H9 (cell line): Measurements from ENCODE around the gene S100A8. TPM values are rescaled to one million over a fixed set of nuclear protein-coding genes. Genes with fewer than 3 reads are reported as not detected.

Experiments
- DNase-seq: peaks from one replicate; pipeline ENCODE4 v3.0.0-alpha.2; 2017
- H2AFZ ChIP-seq: one replicate; pipeline ENCODE4 v1.6.1; 2013; ENCODE audit warnings: mild to moderate bottlenecking, low read length, control low read depth, moderate library complexity
- H2AK5ac ChIP-seq: 2 replicates; pipeline ENCODE4 v1.6.1; 2013; ENCODE audit warnings: low read length, control low read depth, mixed read lengths; ENCODE audit not compliant: insufficient read length
- H2BK120ac ChIP-seq: one replicate; pipeline ENCODE4 v1.6.1; 2013; ENCODE audit warnings: low read depth, mild to moderate bottlenecking, low read length, control low read depth, inconsistent platforms; ENCODE audit not compliant: poor library complexity, severe bottlenecking
- H2BK12ac ChIP-seq: 2 replicates; pipeline ENCODE4 v1.6.1; 2013; ENCODE audit warnings: low read length, control low read depth, mixed read lengths, low read depth; ENCODE audit not compliant: insufficient read length
- H2BK15ac ChIP-seq: 2 replicates; pipeline ENCODE4 v1.6.1; 2013; ENCODE audit warnings: low read depth, low read length, control low read depth
- H2BK20ac ChIP-seq: one replicate; pipeline ENCODE4 v1.6.1; 2013; ENCODE audit warnings: low read depth, mild to moderate bottlenecking, low read length, control low read depth, inconsistent platforms; ENCODE audit not compliant: poor library complexity, severe bottlenecking
- H2BK5ac ChIP-seq: 2 replicates; pipeline ENCODE4 v1.6.1; 2013; ENCODE audit warnings: low read length, control low read depth, mixed read lengths; ENCODE audit not compliant: insufficient read length
- H3K14ac ChIP-seq: 2 replicates; pipeline ENCODE4 v1.6.1; 2013; ENCODE audit warnings: low read length, control low read depth; ENCODE audit not compliant: insufficient read depth
- H3K18ac ChIP-seq: 2 replicates; pipeline ENCODE4 v1.6.1; 2013; ENCODE audit warnings: low read depth, mild to moderate bottlenecking, mixed read lengths, low read length, control low read depth; ENCODE audit not compliant: insufficient read length
- H3K23ac ChIP-seq: 2 replicates; pipeline ENCODE4 v1.6.1; 2013; ENCODE audit warnings: low read length, control low read depth, mixed read lengths, low read depth; ENCODE audit not compliant: insufficient read length
- H3K23me2 ChIP-seq: 2 replicates; pipeline ENCODE4 v1.6.1; 2013; ENCODE audit warnings: low read depth, mild to moderate bottlenecking, mixed read lengths, low read length, control low read depth; ENCODE audit not compliant: insufficient read length, poor library complexity, severe bottlenecking
- H3K27ac ChIP-seq: 2 replicates; pipeline ENCODE4 v1.5.1; 2013; ENCODE audit warnings: low read length, control low read depth, mixed read lengths, low read depth; ENCODE audit not compliant: insufficient read length
- H3K27me3 ChIP-seq: 2 replicates; pipeline ENCODE4 v1.6.1; 2013; ENCODE audit warnings: low read length, control low read depth, inconsistent platforms; ENCODE audit not compliant: insufficient read depth
- H3K4ac ChIP-seq: 2 replicates; pipeline ENCODE4 v1.6.1; 2013; ENCODE audit warnings: low read depth, mild to moderate bottlenecking, control low read depth, inconsistent platforms, low read length, moderate library complexity
- H3K4me1 ChIP-seq: 2 replicates; pipeline ENCODE4 v1.6.1; 2013; ENCODE audit warnings: low read length, control low read depth, inconsistent platforms; ENCODE audit not compliant: insufficient read depth
- H3K4me2 ChIP-seq: 2 replicates; pipeline ENCODE4 v1.6.1; 2013; ENCODE audit warnings: low read length, control low read depth, mixed read lengths; ENCODE audit not compliant: insufficient read length, insufficient read depth
- H3K56ac ChIP-seq: 2 replicates; pipeline ENCODE4 v1.6.1; 2013; ENCODE audit warnings: low read depth, mild to moderate bottlenecking, mixed read lengths, low read length, control low read depth; ENCODE audit not compliant: insufficient read length
- H3K79me1 ChIP-seq: 2 replicates; pipeline ENCODE4 v1.6.1; 2013; ENCODE audit warnings: low read depth, mild to moderate bottlenecking, moderate library complexity, low read length, control low read depth, inconsistent platforms; ENCODE audit not compliant: insufficient read depth, poor library complexity, severe bottlenecking
- H3K79me2 ChIP-seq: 2 replicates; pipeline ENCODE4 v1.6.1; 2013; ENCODE audit warnings: low read length, control low read depth, inconsistent platforms; ENCODE audit not compliant: insufficient read depth
- H3K9ac ChIP-seq: 2 replicates; pipeline ENCODE4 v1.6.1; 2013; ENCODE audit warnings: low read length, control low read depth, mixed read lengths; ENCODE audit not compliant: insufficient read length; ENCODE audit errors: extremely low read depth
- H3K9me3 ChIP-seq: one replicate; pipeline ENCODE4 v1.6.1; 2013; ENCODE audit warnings: low read depth, low read length, inconsistent platforms; ENCODE audit not compliant: control insufficient read depth
- H3T11ph ChIP-seq: one replicate; pipeline ENCODE4 v1.6.1; 2013; ENCODE audit warnings: mild to moderate bottlenecking, low read length, control low read depth, inconsistent platforms
- H4K20me1 ChIP-seq: one replicate; pipeline ENCODE4 v1.6.1; 2013; ENCODE audit not compliant: control insufficient read depth, insufficient read length, insufficient read depth
- H4K5ac ChIP-seq: 2 replicates; pipeline ENCODE4 v1.6.1; 2013; ENCODE audit warnings: low read depth, mild to moderate bottlenecking, mixed read lengths, low read length, control low read depth; ENCODE audit not compliant: insufficient read length
- H4K8ac ChIP-seq: replicated peaks from 2 replicates; pipeline ENCODE4 v1.6.1; 2013; ENCODE audit warnings: low read length, control low read depth, mixed read lengths, low read depth; ENCODE audit not compliant: insufficient read length
- H4K91ac ChIP-seq: 2 replicates; pipeline ENCODE4 v1.6.1; 2013; ENCODE audit warnings: low read depth, mild to moderate bottlenecking, moderate library complexity, mixed read lengths, low read length, control low read depth; ENCODE audit not compliant: insufficient read length
- H3K27ac Mint-ChIP-seq, 3 experiments: 2 replicates in 2 of 3; 3 replicates in 1 of 3; pipeline ENCODE4 v1.8.0; 2020 to 2021; ENCODE audit warnings: mixed read lengths in 3 of 3, mild to moderate bottlenecking in 1 of 3, moderate library complexity in 1 of 3
- H3K27me3 Mint-ChIP-seq: 2 replicates; pipeline ENCODE4 v1.8.0; 2021; ENCODE audit warnings: low read depth, mild to moderate bottlenecking, moderate library complexity, mixed read lengths
- H3K36me3 Mint-ChIP-seq, 3 experiments: 2 replicates in 2 of 3; 3 replicates in 1 of 3; pipeline ENCODE4 v1.8.0; 2020 to 2021; ENCODE audit warnings: low read depth in 3 of 3, mixed read lengths in 3 of 3; ENCODE audit not compliant: insufficient read depth in 1 of 3
- H3K4me1 Mint-ChIP-seq, 2 experiments: 2 replicates each; pipeline ENCODE4 v1.8.0; 2020; ENCODE audit warnings: mixed read lengths in 2 of 2
- H3K4me3 Mint-ChIP-seq, 2 experiments: 2 replicates in 1 of 2; 3 replicates in 1 of 2; pipeline ENCODE4 v1.8.0; 2020 to 2021; ENCODE audit warnings: mild to moderate bottlenecking in 2 of 2, mixed read lengths in 2 of 2, moderate library complexity in 1 of 2
- H3K9me3 Mint-ChIP-seq, 2 experiments: 2 replicates in 1 of 2; 3 replicates in 1 of 2; pipeline ENCODE4 v1.8.0; 2020; ENCODE audit warnings: mild to moderate bottlenecking in 2 of 2, mixed read lengths in 2 of 2, moderate library complexity in 1 of 2
- WGBS: extraction: QIAGEN DNeasy Blood & Tissue Kit; methylation state at CpG from one replicate; pipeline ENCODE4 v1.1.7; 2013; ENCODE audit warnings: missing lambda C conversion rate, low lambda C conversion rate, mixed read lengths; ENCODE audit not compliant: insufficient read length; ENCODE audit errors: extremely low coverage; 5-methylcytosine and 5-hydroxymethylcytosine counted together
- total RNA-seq: library from RNA; stranded (reverse); gene quantifications from 2 replicates; pipeline ENCODE4 v1.2.1, GENCODE V29; 2021
- TF ChIP-seq, protein P1 (sequence below): fragments of 200-600 bp; sonication (generic); conservative IDR thresholded peaks from 3 replicates; pipeline ENCODE4 v1.8.0; 2021; ENCODE audit warnings: antibody characterized with exemption, mild to moderate bottlenecking

Gene S100A8
- total RNA-seq, 1 experiment from 2014 or later, result not detected

DNA sequence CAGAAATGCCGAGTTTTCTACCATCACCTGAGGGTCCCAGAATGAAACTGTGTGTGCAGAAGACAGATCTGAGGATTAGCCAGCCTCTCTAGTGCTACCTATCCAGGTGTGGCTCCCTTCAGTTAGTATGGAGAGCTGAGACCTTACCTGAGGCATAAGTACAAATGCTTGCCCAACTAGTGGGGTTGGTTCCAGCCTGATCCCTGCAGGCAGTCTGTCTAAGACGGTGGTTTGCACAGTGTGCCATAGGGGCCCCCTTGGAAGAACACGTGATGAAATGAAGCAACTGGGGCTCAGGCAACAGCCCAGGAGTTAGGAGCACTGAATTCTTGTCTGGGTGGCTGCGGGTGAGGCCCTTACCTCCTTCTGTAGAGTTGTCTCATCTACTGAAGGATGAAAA is 41.1 kb upstream of the S100A8 start:
- Histone ChIP-seq H3K79me2 (no peaks in the 10 kb centered on the region), H3K4me1 (no peaks in the 10 kb centered on the region), H3K56ac (no peak overlapping the region), H2AFZ (no peak overlapping the region), H3K4me2 (no peak overlapping the region), H3K27me3 (no peaks in the 10 kb centered on the region; the same call in 1 of the 2 replicates), H3K9ac (no peak overlapping the region), H3T11ph (no peak overlapping the region), H2BK15ac (no peak overlapping the region), H3K9me3 (no peaks in the 10 kb centered on the region), H2BK5ac (no peak overlapping the region), H2BK120ac (no peak overlapping the region), H2BK12ac (no peak overlapping the region), H2BK20ac (no peak overlapping the region), H3K27ac (no peak overlapping the region), H3K18ac (no peak overlapping the region), H4K91ac (no peak overlapping the region), H4K8ac (no peak overlapping the region), H3K79me1 (no peaks in the 10 kb centered on the region), H3K14ac (no peak overlapping the region), H4K5ac (no peak overlapping the region), H3K23ac (no peak overlapping the region), H3K23me2 (no peaks in the 10 kb centered on the region), H2AK5ac (no peak overlapping the region), H4K20me1 (no peaks in the 10 kb centered on the region), H3K4ac (no peak overlapping the region)
- Mint-ChIP-seq H3K4me1 (no peaks in the 10 kb centered on the region), H3K4me3 (no peak overlapping the region), H3K9me3 (peaks cover 0 to 3% of the 10 kb centered on the region in 2 experiments; a peak in 1 of 5 replicates), H3K27ac (no peak overlapping the region), H3K36me3 (no peaks in the 10 kb centered on the region), H3K27me3 (peaks cover 4% of the 10 kb centered on the region)
- no CpG with 5 or more reads among the region's 4 CpGs for WGBS
- no peak for DNase-seq
- TF ChIP-seq, protein P1, sequence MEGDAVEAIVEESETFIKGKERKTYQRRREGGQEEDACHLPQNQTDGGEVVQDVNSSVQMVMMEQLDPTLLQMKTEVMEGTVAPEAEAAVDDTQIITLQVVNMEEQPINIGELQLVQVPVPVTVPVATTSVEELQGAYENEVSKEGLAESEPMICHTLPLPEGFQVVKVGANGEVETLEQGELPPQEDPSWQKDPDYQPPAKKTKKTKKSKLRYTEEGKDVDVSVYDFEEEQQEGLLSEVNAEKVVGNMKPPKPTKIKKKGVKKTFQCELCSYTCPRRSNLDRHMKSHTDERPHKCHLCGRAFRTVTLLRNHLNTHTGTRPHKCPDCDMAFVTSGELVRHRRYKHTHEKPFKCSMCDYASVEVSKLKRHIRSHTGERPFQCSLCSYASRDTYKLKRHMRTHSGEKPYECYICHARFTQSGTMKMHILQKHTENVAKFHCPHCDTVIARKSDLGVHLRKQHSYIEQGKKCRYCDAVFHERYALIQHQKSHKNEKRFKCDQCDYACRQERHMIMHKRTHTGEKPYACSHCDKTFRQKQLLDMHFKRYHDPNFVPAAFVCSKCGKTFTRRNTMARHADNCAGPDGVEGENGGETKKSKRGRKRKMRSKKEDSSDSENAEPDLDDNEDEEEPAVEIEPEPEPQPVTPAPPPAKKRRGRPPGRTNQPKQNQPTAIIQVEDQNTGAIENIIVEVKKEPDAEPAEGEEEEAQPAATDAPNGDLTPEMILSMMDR, result no peak
